ENCODE results near the gene SLC22A7. TPM values are rescaled to one million over a fixed set of nuclear protein-coding genes. Genes with fewer than 3 reads are reported as not detected.

The SLC22A7 gene
- total RNA-seq, 3 donors from 2014 or later (not counting 1 experiment from before 2014, with no cell fraction given) = not detected

GRCh38 chr6:43310624-43311023 lies 12.6 kb downstream of the SLC22A7 start:
- no peak overlapping the region for H3K4me3 Mint-ChIP-seq
- H3K9me3 ChIP-seq (ENCODE audit: control insufficient read depth, insufficient read depth, low read length) = no peaks in the 10 kb centered on the region
- no peak overlapping the region for H3K27ac ChIP-seq (ENCODE audit: low read length)
- H3K36me3 ChIP-seq (ENCODE audit: control insufficient read depth, insufficient read depth, low read length) = no peaks in the 10 kb centered on the region
- no peaks in the 10 kb centered on the region for H3K27me3 ChIP-seq (ENCODE audit: control insufficient read depth, insufficient read depth, low read length)
- no peak overlapping the region for H3K4me3 ChIP-seq (ENCODE audit: low read length)
- no peaks in the 10 kb centered on the region for H3K36me3 Mint-ChIP-seq
- H3K9me3 Mint-ChIP-seq = no peaks in the 10 kb centered on the region
- H3K4me1 Mint-ChIP-seq = peaks cover 0 to 9% of the 10 kb centered on the region in 2 donors
- peaks cover 3 to 9% of the 10 kb centered on the region in 2 donors for H3K27me3 Mint-ChIP-seq (ENCODE audit: low read depth in 2 of 2)
- DNase-seq (no peak), ATAC-seq (no peak)
- H3K4me1 ChIP-seq (ENCODE audit: control insufficient read depth, insufficient read depth, low read length) = peaks cover 13% of the 10 kb centered on the region
- intact Hi-C loops (cut with micrococcal nuclease) = no loop called here
- TF ChIP-seq CTCF (IDR thresholded peaks at IDR 0.05) = no peak
- H3K27ac Mint-ChIP-seq = no peak overlapping the region

GRCh38 chr6:43311666-43312065 lies 13.6 kb downstream of the SLC22A7 start:
- Mint-ChIP-seq H3K36me3 (no peaks in the 10 kb centered on the region), H3K27ac (no peak overlapping the region), H3K27me3 (ENCODE audit: low read depth in 2 of 2) (peaks cover 3 to 9% of the 10 kb centered on the region in 2 donors), H3K4me1 (peaks cover 0 to 9% of the 10 kb centered on the region in 2 donors), H3K9me3 (no peaks in the 10 kb centered on the region), H3K4me3 (no peak overlapping the region)
- peaks cover 13% of the 10 kb centered on the region for H3K4me1 ChIP-seq (ENCODE audit: control insufficient read depth, insufficient read depth, low read length)
- H3K27me3 ChIP-seq (ENCODE audit: control insufficient read depth, insufficient read depth, low read length) = no peaks in the 10 kb centered on the region
- no peaks in the 10 kb centered on the region for H3K9me3 ChIP-seq (ENCODE audit: control insufficient read depth, insufficient read depth, low read length)
- no peak overlapping the region for H3K4me3 ChIP-seq (ENCODE audit: low read length)
- intact Hi-C loops (cut with micrococcal nuclease) = no loop called here
- H3K27ac ChIP-seq (ENCODE audit: low read length) = no peak overlapping the region
- ATAC-seq (no peak), DNase-seq (no peak)
- TF ChIP-seq CTCF (IDR thresholded peaks at IDR 0.05) = no peak
- no peaks in the 10 kb centered on the region for H3K36me3 ChIP-seq (ENCODE audit: control insufficient read depth, insufficient read depth, low read length)
- WGBS (ENCODE audit: insufficient coverage) = 85% methylated on average over 3 of the region's 3 CpGs

GRCh38 chr6:43313813-43314212 lies 15.8 kb downstream of the SLC22A7 start:
- intact Hi-C loops (cut with micrococcal nuclease) = no loop called here
- Mint-ChIP-seq H3K4me3 (no peak overlapping the region), H3K4me1 (peaks cover 0 to 1% of the 10 kb centered on the region in 2 donors), H3K27me3 (ENCODE audit: low read depth in 2 of 2) (peaks cover 0 to 9% of the 10 kb centered on the region in 2 donors), H3K36me3 (no peaks in the 10 kb centered on the region), H3K9me3 (no peaks in the 10 kb centered on the region), H3K27ac (no peak overlapping the region)
- Histone ChIP-seq H3K4me1 (ENCODE audit: control insufficient read depth, insufficient read depth, low read length) (peaks cover 3% of the 10 kb centered on the region), H3K27ac (ENCODE audit: low read length) (no peak overlapping the region), H3K4me3 (ENCODE audit: low read length) (no peak overlapping the region), H3K36me3 (ENCODE audit: control insufficient read depth, insufficient read depth, low read length) (no peaks in the 10 kb centered on the region), H3K27me3 (ENCODE audit: control insufficient read depth, insufficient read depth, low read length) (no peaks in the 10 kb centered on the region), H3K9me3 (ENCODE audit: control insufficient read depth, insufficient read depth, low read length) (no peaks in the 10 kb centered on the region)
- no CpG with 5 or more reads among the region's 1 CpG for WGBS (ENCODE audit: insufficient coverage)
- ATAC-seq = no peak
- no peak for TF ChIP-seq CTCF (IDR thresholded peaks at IDR 0.05)
- DNase-seq = no peak

- Mint-ChIP-seq H3K27me3 (ENCODE audit: low read depth in 2 of 2) (no peaks in the 10 kb centered on the region), H3K4me3 (no peak overlapping the region), H3K9me3 (no peaks in the 10 kb centered on the region), H3K4me1 (no peaks in the 10 kb centered on the region), H3K27ac (no peak overlapping the region), H3K36me3 (no peaks in the 10 kb centered on the region)
- no peaks in the 10 kb centered on the region for H3K27me3 ChIP-seq (ENCODE audit: control insufficient read depth, insufficient read depth, low read length)
- ATAC-seq = no peak
- no peaks in the 10 kb centered on the region for H3K4me1 ChIP-seq (ENCODE audit: control insufficient read depth, insufficient read depth, low read length)
- no peaks in the 10 kb centered on the region for H3K9me3 ChIP-seq (ENCODE audit: control insufficient read depth, insufficient read depth, low read length)
- intact Hi-C loops (cut with micrococcal nuclease) = no loop called here
- peak overlapping the region; percentile 17 for H3K27ac ChIP-seq (ENCODE audit: low read length)
- no peak overlapping the region for H3K4me3 ChIP-seq (ENCODE audit: low read length)
- DNase-seq = no peak
- TF ChIP-seq CTCF (IDR thresholded peaks at IDR 0.05) = no peak
- no peaks in the 10 kb centered on the region for H3K36me3 ChIP-seq (ENCODE audit: control insufficient read depth, insufficient read depth, low read length)
- no CpG with 5 or more reads among the region's 2 CpGs for WGBS (ENCODE audit: insufficient coverage)
Observed at GRCh38 chr6:43318011-43318410, 20.0 kb downstream of the SLC22A7 start.

Measured in natural killer cell (primary cell).